Measurements from ENCODE around the gene RBM3.

DNA sequence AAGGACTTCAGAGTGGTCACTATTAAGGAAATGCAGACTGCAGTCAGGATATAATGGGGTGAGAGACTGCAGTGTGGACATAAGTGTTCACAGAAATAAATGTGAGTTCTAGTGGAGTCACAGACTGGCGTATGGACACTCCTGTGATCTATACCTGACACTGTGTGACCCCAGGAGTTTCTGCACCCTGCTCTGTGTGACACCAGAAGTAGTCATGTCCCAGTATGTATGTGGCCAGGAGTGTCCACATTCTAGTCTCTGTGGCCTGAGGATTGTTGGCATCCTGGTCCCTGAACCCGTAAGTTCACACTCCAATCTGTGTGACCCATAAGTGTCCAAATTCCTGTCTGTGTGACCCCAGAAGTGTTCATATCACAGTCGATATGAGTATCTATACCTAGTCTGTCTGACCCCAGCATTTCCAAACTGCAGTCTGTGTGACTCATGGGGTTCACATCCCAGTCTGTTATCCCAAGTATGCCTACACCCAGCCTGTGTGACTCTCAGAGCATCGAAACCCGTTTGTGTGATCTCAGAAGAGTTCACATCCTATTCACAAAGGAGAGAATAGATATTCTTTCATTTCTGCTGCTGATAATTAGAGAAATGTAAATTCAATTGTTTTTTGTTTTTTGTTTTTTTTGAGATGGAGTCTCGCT lies 39.3 kb downstream of the RBM3 start:
- TF ChIP-seq, protein P1, sequence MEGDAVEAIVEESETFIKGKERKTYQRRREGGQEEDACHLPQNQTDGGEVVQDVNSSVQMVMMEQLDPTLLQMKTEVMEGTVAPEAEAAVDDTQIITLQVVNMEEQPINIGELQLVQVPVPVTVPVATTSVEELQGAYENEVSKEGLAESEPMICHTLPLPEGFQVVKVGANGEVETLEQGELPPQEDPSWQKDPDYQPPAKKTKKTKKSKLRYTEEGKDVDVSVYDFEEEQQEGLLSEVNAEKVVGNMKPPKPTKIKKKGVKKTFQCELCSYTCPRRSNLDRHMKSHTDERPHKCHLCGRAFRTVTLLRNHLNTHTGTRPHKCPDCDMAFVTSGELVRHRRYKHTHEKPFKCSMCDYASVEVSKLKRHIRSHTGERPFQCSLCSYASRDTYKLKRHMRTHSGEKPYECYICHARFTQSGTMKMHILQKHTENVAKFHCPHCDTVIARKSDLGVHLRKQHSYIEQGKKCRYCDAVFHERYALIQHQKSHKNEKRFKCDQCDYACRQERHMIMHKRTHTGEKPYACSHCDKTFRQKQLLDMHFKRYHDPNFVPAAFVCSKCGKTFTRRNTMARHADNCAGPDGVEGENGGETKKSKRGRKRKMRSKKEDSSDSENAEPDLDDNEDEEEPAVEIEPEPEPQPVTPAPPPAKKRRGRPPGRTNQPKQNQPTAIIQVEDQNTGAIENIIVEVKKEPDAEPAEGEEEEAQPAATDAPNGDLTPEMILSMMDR (IDR thresholded peaks at IDR 0.05) = no peak
- no peak for TF ChIP-seq ZFX (IDR thresholded peaks at IDR 0.05; ENCODE audit: borderline replicate concordance)

Data from 22Rv1 (cell line).